GM04503 (cell line): ENCODE measurements around the gene LYZL1.
A peak's percentile ranks its signal among the peaks of the same experiment; 100 is the strongest.
"Not testable (repeated sequence)": the region's sequence is repeated elsewhere in the genome, so short reads cannot be mapped to it uniquely, and the experiment has no call there.

Experiments used
- DNase-seq: peaks from one replicate; pipeline ENCODE4 v3.0.0-alpha.2; 2012; ENCODE audit warnings: low read depth

Gene LYZL1

GRCh38 chr10:29332061-29332760, 43.3 kb downstream of the LYZL1 start:
- no peak for DNase-seq

GRCh38 chr10:29332761-29333148, 43.9 kb downstream of the LYZL1 start:
- DNase-seq, result no peak

DNA sequence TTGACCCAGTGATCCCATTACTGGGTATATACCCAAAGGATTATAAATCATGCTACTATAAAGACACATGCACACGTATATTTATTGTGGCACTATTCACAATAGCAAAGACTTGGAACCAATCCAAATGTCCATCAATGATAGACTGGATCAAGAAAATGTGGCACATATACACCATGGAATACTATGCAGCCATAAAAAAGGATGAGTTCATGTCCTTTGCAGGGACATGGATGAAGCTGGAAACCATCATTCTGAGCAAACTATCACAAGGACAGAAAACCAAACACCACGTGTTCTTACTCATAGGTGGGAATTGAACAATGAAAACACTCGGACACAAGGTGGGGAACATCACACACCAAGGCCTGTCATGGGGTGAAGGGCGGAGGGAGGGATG, 48.7 kb downstream of the LYZL1 start:
- DNase-seq, result not testable (repeated sequence)

DNA sequence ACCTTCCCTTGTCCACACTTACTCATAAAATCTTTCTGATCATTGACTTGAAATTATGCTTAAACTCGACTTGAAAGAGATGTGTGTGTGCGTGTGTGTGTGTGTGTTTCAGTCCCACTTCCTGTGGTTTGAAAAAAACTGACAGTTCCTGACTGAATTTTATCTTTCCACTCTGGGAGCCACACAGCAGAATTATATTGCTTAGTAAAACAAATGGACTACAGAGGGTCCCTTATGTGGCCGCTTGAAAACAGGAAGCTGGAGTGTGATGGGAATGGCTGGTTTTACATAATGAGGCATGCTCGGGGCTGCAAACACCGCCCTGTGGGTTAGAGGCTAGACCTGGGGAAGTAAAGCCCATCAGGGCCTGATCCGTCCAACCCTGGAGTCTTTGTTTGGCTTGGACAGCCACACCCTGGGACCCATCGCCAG, 54.8 kb downstream of the LYZL1 start:
- no peak for DNase-seq

- DNase-seq, result no peak
Observed at GRCh38 chr10:29344073-29344820, 55.4 kb downstream of the LYZL1 start.

DNA sequence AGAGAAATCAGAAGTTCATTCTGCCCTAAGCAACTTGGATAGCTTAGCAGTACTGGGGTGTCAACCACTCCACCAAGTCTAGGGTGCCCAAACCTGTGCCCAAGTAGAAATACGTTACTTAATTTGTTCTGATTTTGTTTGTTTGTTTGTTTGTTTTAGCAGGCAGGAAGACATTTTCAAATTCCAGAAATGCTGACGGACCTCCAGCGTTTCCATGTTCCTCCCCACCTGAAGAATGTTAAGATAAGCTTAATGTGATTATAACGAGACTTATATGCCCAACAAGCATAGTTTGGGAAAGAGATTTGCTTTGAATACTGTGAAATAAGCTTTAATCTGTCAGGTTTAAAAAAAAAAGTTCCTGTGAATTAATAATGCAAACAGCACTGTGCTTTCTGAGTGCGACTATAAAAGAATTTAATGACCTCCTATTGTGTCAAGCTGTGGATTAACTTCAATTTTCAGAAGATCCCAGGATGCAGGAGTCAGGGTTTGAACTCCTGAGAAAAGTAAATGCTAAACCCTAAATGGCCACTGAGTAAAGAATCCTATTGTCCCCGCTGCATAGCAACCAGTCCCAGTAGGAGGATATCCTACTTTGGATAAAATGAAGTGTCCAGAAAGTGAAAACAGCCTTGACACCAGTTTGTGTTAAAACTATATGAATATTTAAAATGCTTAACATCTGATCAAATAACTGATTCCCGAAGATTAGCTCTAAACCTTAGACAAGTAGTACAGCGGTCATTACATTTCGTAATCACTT, 56.5 kb downstream of the LYZL1 start:
- DNase-seq, result no peak

GRCh38 chr10:29345910-29346209, 57.0 kb downstream of the LYZL1 start:
- no peak for DNase-seq

DNA sequence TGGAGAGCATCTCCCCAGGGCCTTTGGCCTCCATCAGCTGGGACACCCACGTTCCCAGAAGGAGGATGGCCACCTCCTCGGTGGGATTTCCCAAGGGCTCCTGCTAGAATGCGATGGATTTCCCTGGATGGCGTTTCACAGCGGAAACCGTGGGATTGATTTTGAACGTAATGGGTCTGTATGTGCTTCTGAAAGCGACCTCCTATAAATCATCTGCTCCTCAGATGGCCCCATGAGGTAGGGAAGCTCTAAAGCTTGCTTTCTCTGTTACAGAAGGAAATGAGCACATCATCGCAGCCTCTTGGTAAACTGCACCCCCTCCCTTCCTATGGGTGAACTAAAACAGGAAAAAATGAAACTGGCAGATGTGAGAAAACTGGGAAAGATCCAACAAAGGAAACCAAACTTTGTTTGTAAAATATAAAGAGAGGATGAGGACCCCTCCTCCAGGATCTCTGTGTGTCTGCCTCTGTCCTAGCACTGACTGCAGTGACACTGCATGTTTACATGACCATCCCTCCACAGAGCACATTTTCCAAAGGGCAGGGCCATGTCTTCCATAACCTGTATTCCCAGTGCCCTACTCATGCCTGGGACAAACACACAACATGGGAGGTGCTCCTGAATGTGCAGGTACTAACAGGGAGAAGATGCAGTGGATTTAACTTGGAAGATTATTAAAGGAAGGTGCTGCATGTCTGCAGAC, 57.6 kb downstream of the LYZL1 start:
- no peak for DNase-seq

GRCh38 chr10:29348836-29349235, 60.0 kb downstream of the LYZL1 start:
- DNase-seq, result no peak

DNA sequence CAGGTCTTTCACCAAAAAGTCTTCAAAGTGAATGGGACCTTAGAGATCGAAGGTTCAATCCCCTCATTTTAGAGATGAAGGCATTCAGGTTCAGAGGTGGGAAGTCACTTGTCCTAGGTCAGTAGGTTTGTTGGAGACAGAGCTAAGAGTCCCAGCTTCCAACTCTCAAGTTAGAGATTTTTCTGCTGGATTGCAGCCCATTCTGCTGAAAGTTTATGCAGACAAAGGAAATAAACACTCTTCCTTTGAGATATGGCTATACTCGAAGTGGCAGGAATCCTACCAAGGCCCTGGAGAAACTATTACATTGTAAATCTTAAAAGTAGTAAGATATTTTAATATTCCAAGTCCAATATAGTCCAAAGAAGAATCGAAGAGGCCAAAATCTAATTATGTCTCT, 64.4 kb downstream of the LYZL1 start:
- DNase-seq, result no peak

GRCh38 chr10:29353887-29354561, 65.2 kb downstream of the LYZL1 start:
- no peak for DNase-seq

DNA sequence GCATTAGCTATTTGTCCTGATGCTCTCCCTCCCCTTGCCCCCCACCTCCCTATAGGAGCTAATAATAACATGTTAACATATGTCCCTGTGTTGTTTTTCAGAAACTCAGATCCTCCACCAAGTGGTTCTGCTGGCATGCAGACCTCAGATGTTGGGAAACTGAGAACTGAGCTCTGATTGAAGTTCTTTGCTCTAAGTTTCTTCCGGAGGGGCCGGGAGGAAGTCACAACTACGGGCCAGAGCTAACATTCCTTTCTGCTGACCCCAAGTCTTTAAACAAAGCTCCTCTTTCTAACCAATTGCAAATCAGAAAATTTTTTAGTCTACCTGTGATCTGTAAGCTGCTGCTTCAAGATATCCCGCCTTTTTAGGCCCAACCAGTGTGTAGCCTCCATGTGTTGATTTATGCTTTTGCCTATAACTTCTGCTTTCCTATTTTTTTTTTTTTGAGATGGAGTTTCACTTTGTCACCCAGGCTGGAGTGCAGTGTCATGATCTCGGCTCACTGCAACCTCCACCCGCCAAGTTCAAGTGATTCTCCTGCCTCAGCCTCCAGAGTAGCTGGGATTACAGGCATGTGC, 66.6 kb downstream of the LYZL1 start:
- no peak for DNase-seq

- peak; percentile 3 for DNase-seq
Observed at GRCh38 chr10:29356931-29357330, 68.1 kb downstream of the LYZL1 start.

DNA sequence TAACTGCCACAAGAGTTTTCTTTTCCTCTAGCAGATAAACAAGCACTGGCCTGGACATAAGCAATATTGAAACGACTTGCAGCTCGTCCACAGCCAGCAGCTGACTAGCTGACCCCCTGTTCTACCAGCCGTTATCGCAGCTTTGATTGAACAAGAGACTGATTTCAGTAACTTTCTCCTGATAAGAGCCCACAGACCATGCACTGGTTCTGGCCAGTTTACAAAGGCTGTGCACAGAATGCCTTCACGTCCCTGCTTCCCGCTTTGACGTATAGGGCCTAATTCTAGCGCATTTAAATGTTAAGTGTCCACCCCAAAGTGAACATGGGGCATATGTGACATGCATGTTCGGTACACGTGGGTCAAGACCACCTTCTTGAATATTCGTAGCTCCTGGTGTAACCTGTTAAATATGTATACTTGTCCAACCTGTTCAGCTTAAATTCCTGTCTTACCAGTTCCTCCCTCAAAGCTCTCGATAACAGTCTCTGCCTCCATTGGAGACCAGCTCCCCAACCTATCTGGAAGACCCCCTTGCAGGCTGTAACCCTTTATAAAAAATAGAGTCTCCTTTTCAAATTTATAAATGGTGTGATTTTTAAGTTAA, 69.2 kb downstream of the LYZL1 start:
- no peak for DNase-seq

DNA sequence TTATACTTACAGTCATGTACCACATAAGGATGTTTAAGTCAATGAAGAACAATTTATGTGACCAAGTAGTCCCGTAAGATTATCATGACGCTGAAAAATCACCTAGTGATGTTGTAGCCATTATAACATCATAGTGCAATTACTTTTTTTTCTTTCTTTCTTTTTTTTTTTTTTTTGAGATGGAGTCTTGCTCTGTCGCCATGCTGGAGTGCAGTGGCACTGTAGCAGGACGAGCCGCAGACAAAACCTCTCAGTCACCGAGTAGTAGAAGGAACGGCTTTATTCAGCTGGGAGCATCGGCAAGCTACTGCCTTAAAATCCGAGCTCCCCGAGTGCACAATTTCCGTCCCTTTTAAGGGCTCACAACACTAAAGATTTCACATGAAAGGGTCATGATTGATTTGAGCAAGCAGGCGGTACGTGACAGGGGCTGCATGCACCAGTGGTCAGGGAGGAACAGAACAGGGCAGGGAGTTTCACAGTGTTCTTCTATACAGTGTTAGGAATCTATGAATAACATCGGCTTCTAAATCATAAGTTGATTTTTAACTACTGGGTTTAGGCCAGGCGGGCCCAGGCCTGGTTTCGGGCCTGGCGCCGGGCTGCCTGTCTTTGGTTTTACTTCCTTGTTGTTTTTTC, 71.5 kb downstream of the LYZL1 start:
- DNase-seq, result not testable (repeated sequence)
